ENCODE measurements around the gene SAPCD1.

Gene SAPCD1

DNA sequence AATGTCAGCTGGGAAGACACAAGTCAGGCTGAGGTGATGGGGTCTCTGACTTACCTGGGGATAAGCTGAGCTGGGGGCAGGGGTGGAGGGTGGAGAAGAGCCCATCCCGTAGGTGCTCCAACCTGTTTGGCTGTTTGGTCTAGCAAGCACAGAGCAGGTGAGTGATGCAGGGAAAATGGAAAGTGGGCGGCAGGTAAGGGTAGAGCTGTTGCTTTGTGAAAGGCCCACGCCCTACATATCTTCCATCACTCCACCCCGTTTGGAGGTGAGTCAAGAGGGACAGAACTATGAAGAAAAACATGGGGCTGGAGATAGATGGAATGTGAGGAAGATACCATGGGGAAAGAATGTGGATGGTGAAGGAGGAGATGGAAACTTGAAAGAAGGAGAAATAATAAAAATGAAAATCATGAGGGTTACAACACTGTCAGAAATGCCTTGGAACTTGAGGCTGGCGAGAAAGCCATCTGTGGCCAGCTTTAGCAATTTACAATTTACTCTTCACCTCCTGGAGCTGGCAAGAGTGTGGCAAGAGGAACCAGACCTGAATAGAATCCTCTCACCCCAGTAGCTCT, 42.2 kb upstream of the SAPCD1 start:
- TF ChIP-seq, protein P1, sequence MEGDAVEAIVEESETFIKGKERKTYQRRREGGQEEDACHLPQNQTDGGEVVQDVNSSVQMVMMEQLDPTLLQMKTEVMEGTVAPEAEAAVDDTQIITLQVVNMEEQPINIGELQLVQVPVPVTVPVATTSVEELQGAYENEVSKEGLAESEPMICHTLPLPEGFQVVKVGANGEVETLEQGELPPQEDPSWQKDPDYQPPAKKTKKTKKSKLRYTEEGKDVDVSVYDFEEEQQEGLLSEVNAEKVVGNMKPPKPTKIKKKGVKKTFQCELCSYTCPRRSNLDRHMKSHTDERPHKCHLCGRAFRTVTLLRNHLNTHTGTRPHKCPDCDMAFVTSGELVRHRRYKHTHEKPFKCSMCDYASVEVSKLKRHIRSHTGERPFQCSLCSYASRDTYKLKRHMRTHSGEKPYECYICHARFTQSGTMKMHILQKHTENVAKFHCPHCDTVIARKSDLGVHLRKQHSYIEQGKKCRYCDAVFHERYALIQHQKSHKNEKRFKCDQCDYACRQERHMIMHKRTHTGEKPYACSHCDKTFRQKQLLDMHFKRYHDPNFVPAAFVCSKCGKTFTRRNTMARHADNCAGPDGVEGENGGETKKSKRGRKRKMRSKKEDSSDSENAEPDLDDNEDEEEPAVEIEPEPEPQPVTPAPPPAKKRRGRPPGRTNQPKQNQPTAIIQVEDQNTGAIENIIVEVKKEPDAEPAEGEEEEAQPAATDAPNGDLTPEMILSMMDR (IDR thresholded peaks at IDR 0.05), result no peak

- TF ChIP-seq, protein P1 (IDR thresholded peaks at IDR 0.05), result no peak
These were observed 41.0 kb upstream of the SAPCD1 start, which contains the start of gene LY6G6C for GRCh38 chr6:31721351-31722020. LY6G6C (minus strand) TSS chr6:31721746; CDS start chr6:31721679, 67 bp downstream.

DNA sequence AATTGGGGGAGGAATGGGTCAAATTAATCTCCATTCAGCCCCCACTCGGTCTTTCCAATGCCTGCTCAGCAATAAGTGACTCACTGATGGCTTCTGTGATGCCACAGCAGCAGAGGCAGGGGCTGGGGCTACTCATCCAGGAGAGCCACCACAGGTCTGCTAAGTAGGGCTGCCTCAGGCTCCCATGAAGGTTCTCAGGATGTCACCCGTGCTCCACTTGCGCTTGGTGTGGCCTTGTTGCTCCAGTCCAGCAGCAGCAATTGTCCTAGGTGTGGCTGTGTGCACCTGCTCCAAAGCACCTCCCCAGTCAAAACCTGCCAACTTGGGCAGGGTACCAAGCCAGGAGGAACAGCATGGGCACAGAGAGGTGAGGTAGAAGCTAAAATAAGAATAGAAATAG, 40.3 kb upstream of the SAPCD1 start:
- TF ChIP-seq, protein P1 (IDR thresholded peaks at IDR 0.05), result no peak

GRCh38 chr6:31723245-31723979, 39.0 kb upstream of the SAPCD1 start, which contains the start of gene MPIG6B:
MPIG6B (plus strand) TSS chr6:31723373; CDS start chr6:31723384, 11 bp downstream.
- TF ChIP-seq, protein P1 (IDR thresholded peaks at IDR 0.05), result no peak

GRCh38 chr6:31723980-31724691, 38.3 kb upstream of the SAPCD1 start:
- TF ChIP-seq, protein P1 (IDR thresholded peaks at IDR 0.05), result no peak

- TF ChIP-seq, protein P1 (IDR thresholded peaks at IDR 0.05), result no peak
These were observed 36.7 kb upstream of the SAPCD1 start for GRCh38 chr6:31725502-31726350.

All from LNCAP (cell line).